Measurements from ENCODE around the gene PEF1. TPM values are rescaled to one million over a fixed set of nuclear protein-coding genes. Genes with fewer than 3 reads are reported as not detected.

The PEF1 gene
- total and polyA plus RNA-seq, 2 donors (not counting 1 experiment from before 2014, with no cell fraction given): 36.7 to 49.4 TPM

- Mint-ChIP-seq H3K27ac (no peak overlapping the region), H3K27me3 (peaks cover 23% of the 10 kb centered on the region), H3K4me3 (no peak overlapping the region), H3K9me3 (ENCODE audit: insufficient read depth) (no peaks in the 10 kb centered on the region), H3K4me1 (peaks cover 5% of the 10 kb centered on the region)
- ATAC-seq (ENCODE audit: low read depth) (no peak), DNase-seq (no peak)
- intact Hi-C loops (cut with micrococcal nuclease): no loop called here
- H3K27ac ChIP-seq (ENCODE audit: low read length in 2 of 2): no peak overlapping the region
- no peaks in the 10 kb centered on the region for H3K79me2 ChIP-seq (ENCODE audit: control insufficient read depth, insufficient read depth, low read length)
- 78% methylated on average over 1 of the region's 2 CpGs for WGBS (ENCODE audit: insufficient coverage)
- H3K36me3 ChIP-seq (replicated peaks in 1 of 2; ENCODE audit: control extremely low read depth in 1 of 2, control insufficient read depth in 1 of 2, extremely low read depth in 1 of 2, insufficient read depth in 2 of 2, low read length in 1 of 2): no peaks in the 10 kb centered on the region
- no peak overlapping the region for H3K4me3 ChIP-seq (ENCODE audit: control extremely low read depth in 1 of 5, extremely low read depth in 1 of 5, insufficient read depth in 1 of 5, low read depth in 2 of 5, low read length in 4 of 5)
- H3K9ac ChIP-seq (ENCODE audit: low read length): no peak overlapping the region
- H4K20me1 ChIP-seq (ENCODE audit: control insufficient read depth, insufficient read depth, low read length, poor library complexity, severe bottlenecking): no peaks in the 10 kb centered on the region
- CTCF ChIA-PET: no interaction called here
- peaks cover 0 to 10% (median 0%) of the 10 kb centered on the region in 4 experiments for H3K27me3 ChIP-seq (replicated peaks in 1 of 4; ENCODE audit: control extremely low read depth in 1 of 4, control insufficient read depth in 3 of 4, insufficient read depth in 4 of 4, low read length in 3 of 4)
- H3K4me2 ChIP-seq (replicated peaks; ENCODE audit: low read depth, low read length, poor library complexity, severe bottlenecking): no peak overlapping the region
- H2AFZ ChIP-seq (ENCODE audit: insufficient read depth, low read depth, low read length, poor library complexity, severe bottlenecking): no peak overlapping the region
- no peaks in the 10 kb centered on the region for H3K9me3 ChIP-seq (ENCODE audit: control extremely low read depth in 1 of 3, control insufficient read depth in 2 of 3, insufficient read depth in 1 of 3, low read length in 2 of 3)
- H3K4me1 ChIP-seq (ENCODE audit: control insufficient read depth in 2 of 2, insufficient read depth in 2 of 2, low read length in 2 of 2): peaks cover 0 to 7% of the 10 kb centered on the region in 2 donors
- POLR2A ChIA-PET: no interaction called here
- no peak for TF ChIP-seq CTCF (IDR thresholded peaks at IDR 0.05)
- no peak for TF ChIP-seq EZH2 (IDR thresholded peaks at IDR 0.05; ENCODE audit: borderline replicate concordance, insufficient read depth, low read depth, low read length, poor library complexity, severe bottlenecking)
These were observed 44.7 kb upstream of the PEF1 start for GRCh38 chr1:31689379-31689778.

GRCh38 chr1:31688233-31688918 lies 43.7 kb upstream of the PEF1 start:
- Mint-ChIP-seq H3K4me3 (no peak overlapping the region), H3K27me3 (peaks cover 23% of the 10 kb centered on the region), H3K4me1 (peaks cover 5% of the 10 kb centered on the region), H3K9me3 (ENCODE audit: insufficient read depth) (no peaks in the 10 kb centered on the region), H3K27ac (no peak overlapping the region)
- Histone ChIP-seq H3K36me3 (replicated peaks in 1 of 2; ENCODE audit: control extremely low read depth in 1 of 2, control insufficient read depth in 1 of 2, extremely low read depth in 1 of 2, insufficient read depth in 2 of 2, low read length in 1 of 2) (no peaks in the 10 kb centered on the region), H3K4me3 (ENCODE audit: control extremely low read depth in 1 of 5, extremely low read depth in 1 of 5, insufficient read depth in 1 of 5, low read depth in 2 of 5, low read length in 4 of 5) (no peak overlapping the region), H4K20me1 (ENCODE audit: control insufficient read depth, insufficient read depth, low read length, poor library complexity, severe bottlenecking) (no peaks in the 10 kb centered on the region), H3K27me3 (replicated peaks in 1 of 4; ENCODE audit: control extremely low read depth in 1 of 4, control insufficient read depth in 3 of 4, insufficient read depth in 4 of 4, low read length in 3 of 4) (peaks cover 0 to 16% (median 0%) of the 10 kb centered on the region in 4 experiments), H3K4me1 (ENCODE audit: control insufficient read depth in 2 of 2, insufficient read depth in 2 of 2, low read length in 2 of 2) (peaks cover 0 to 7% of the 10 kb centered on the region in 2 donors), H3K4me2 (replicated peaks; ENCODE audit: low read depth, low read length, poor library complexity, severe bottlenecking) (no peak overlapping the region), H3K9me3 (ENCODE audit: control extremely low read depth in 1 of 3, control insufficient read depth in 2 of 3, insufficient read depth in 1 of 3, low read length in 2 of 3) (no peaks in the 10 kb centered on the region), H3K27ac (ENCODE audit: low read length in 2 of 2) (no peak overlapping the region), H2AFZ (ENCODE audit: insufficient read depth, low read depth, low read length, poor library complexity, severe bottlenecking) (no peak overlapping the region), H3K79me2 (ENCODE audit: control insufficient read depth, insufficient read depth, low read length) (no peaks in the 10 kb centered on the region), H3K9ac (ENCODE audit: low read length) (no peak overlapping the region)
- DNase-seq (no peak), ATAC-seq (ENCODE audit: low read depth) (no peak)
- WGBS (ENCODE audit: insufficient coverage): 86% methylated on average over 6 of the region's 8 CpGs
- POLR2A ChIA-PET: interaction anchor here (0.6 kb wide), 1 partner anchor 215 kb away, joined by 4 read pairs; no protein-coding TSS in a partner anchor
- TF ChIP-seq EZH2 (IDR thresholded peaks at IDR 0.05; ENCODE audit: borderline replicate concordance, insufficient read depth, low read depth, low read length, poor library complexity, severe bottlenecking): no peak
- TF ChIP-seq CTCF (IDR thresholded peaks at IDR 0.05): no peak
- intact Hi-C loops (cut with micrococcal nuclease): no loop called here
- CTCF ChIA-PET: no interaction called here
